Breast epithelium (tissue), 3 donors: ENCODE results near the gene DRICH1.
"Not testable (repeated sequence)": the region's sequence is repeated elsewhere in the genome, so short reads cannot be mapped to it uniquely, and the experiment has no call there.

Experiments used
- POLR2A ChIP-seq: fragments of 450-650 bp; IDR thresholded peaks from one replicate; pipeline ENCODE4 v1.6.1; 2016; ENCODE audit warnings: antibody characterized with exemption, mild to moderate bottlenecking, moderate library complexity
- POLR2AphosphoS5 ChIP-seq, 3 donors: sonication (generic); formaldehyde crosslinking; IDR thresholded peaks; one replicate each; pipeline ENCODE4 v1.6.1; 2017; ENCODE audit warnings: antibody characterized with exemption in 3 of 3
- TF ChIP-seq, protein P1 (sequence below), 3 donors: fragments of 450-650 bp; IDR thresholded peaks; one replicate each; pipeline ENCODE4 v1.5.1; 2016 to 2017; ENCODE audit warnings: antibody characterized with exemption in 3 of 3, mild to moderate bottlenecking in 3 of 3, moderate library complexity in 3 of 3

DNA sequence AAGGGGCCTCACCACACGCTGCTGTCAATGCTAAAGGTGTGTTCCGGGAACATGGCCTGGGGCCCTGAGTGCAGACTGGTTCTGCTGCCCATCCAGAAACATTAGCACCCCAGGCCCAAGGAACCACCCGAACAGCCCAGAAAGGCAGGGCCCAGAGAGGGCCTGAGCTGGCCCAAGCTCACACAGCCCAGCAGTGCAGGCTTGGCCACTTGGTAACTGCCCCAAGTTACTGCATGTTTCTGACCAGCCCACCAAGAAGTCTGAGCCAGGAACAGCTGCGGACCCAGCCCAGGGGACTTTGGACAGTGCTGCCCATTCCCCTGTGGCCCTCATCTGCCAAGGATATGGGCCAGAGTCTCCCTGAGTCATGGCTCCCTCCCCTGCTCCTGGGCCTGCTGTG is 39.3 kb upstream of the DRICH1 start:
- not testable (repeated sequence) for TF ChIP-seq POLR2AphosphoS5 (IDR thresholded peaks at IDR 0.05); POLR2A
- TF ChIP-seq, protein P1, sequence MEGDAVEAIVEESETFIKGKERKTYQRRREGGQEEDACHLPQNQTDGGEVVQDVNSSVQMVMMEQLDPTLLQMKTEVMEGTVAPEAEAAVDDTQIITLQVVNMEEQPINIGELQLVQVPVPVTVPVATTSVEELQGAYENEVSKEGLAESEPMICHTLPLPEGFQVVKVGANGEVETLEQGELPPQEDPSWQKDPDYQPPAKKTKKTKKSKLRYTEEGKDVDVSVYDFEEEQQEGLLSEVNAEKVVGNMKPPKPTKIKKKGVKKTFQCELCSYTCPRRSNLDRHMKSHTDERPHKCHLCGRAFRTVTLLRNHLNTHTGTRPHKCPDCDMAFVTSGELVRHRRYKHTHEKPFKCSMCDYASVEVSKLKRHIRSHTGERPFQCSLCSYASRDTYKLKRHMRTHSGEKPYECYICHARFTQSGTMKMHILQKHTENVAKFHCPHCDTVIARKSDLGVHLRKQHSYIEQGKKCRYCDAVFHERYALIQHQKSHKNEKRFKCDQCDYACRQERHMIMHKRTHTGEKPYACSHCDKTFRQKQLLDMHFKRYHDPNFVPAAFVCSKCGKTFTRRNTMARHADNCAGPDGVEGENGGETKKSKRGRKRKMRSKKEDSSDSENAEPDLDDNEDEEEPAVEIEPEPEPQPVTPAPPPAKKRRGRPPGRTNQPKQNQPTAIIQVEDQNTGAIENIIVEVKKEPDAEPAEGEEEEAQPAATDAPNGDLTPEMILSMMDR (IDR thresholded peaks at IDR 0.05) = not testable (repeated sequence)
